Measurements from ENCODE around the gene BOLA2. TPM values are rescaled to one million over a fixed set of nuclear protein-coding genes. Genes with fewer than 3 reads are reported as not detected.
"Not testable (repeated sequence)": the region's sequence is repeated elsewhere in the genome, so short reads cannot be mapped to it uniquely, and the experiment has no call there.

Gene BOLA2
- total RNA-seq (10 to 100 TPM in 1 of 2 donors, 1 to 10 TPM in 1; 6.3 to 27.6 TPM), polyA plus RNA-seq (10 to 100 TPM; 25.0 to 25.5 TPM)
- long read RNA-seq, donor 1, transcript BOLA2-201 (3 exons, 1,012 nt) = major isoform, 9 of 9 reads
- long read RNA-seq, donor 1, partial matches to known transcripts = 0 of 9 reads
- long read RNA-seq, donor 1, other reads (novel, unspliced or antisense) = 0 of 9 reads
- long read RNA-seq, donor 2, transcript BOLA2-201 (3 exons, 1,012 nt) = major isoform, 6 of 6 reads
- long read RNA-seq, donor 2, partial matches to known transcripts = 0 of 6 reads
- long read RNA-seq, donor 2, other reads (novel, unspliced or antisense) = 0 of 6 reads
- long read RNA-seq, donor 3, transcript BOLA2-201 (3 exons, 1,012 nt) = major isoform, 6 of 6 reads
- long read RNA-seq, donor 3, partial matches to known transcripts = 0 of 6 reads
- long read RNA-seq, donor 3, other reads (novel, unspliced or antisense) = 0 of 6 reads
- long read RNA-seq, donor 4, transcript BOLA2-201 (3 exons, 1,012 nt) = major isoform, 13 of 13 reads
- long read RNA-seq, donor 4, partial matches to known transcripts = 0 of 13 reads
- long read RNA-seq, donor 4, other reads (novel, unspliced or antisense) = 0 of 13 reads
- long read RNA-seq, donor 5, transcript BOLA2-201 (3 exons, 1,012 nt) = major isoform, 23 of 29 reads
- long read RNA-seq, donor 5, partial matches to known transcripts = 6 of 29 reads
- long read RNA-seq, donor 5, other reads (novel, unspliced or antisense) = 0 of 29 reads

DNA sequence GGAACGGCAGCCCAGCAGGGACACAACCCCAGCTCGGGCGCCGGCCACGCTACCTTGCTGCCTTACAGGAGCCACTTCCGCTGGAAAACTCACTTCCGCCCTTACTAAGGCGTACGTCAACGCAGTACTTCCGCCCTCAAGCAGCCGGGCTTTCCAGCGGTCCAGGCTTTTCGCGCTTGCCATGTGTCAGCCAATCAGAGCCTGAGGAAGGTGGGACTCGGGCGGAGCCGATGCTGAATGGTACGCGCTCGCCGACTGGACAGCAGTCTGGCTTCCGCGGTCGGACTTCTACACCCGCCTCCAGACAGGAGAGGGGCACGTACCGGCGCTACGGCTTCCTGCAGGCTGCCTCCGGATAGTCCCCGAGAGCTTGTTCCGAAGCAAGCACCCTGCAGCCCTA lies at the start of gene BOLA2, which contains the start of gene SLX1B:
TSS of gene BOLA2 (minus strand) at position 83 of the 400 bp plus-strand sequence. CDS start 98 bp downstream, outside the sequence.
TSS of gene SLX1B (plus strand) at position 265 of the 400 bp plus-strand sequence.
- WGBS, 2 donors = no CpG with 5 or more reads among the region's 33 CpGs
- peak; percentile 96 for ATAC-seq (ENCODE audit: insufficient read depth, low FRiP score)

DNA sequence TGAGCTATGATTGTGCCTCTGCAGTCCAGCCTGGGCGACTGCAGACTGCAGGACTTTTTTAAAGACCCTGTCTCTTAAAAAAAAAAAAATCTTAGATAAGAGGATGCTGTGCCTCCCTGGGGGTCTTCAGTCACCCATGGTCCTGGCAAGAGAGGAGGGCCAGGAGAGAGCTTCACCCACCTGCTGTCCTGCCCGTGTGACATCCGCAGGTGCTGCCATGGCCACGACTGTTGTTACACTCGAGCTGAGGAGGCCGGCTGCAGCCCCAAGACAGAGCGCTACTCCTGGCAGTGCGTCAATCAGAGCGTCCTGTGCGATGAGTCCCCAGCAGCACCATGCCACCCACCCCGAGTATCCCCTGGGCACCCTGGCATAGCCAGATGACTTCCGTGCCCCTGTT lies 28.1 kb upstream of the BOLA2 start:
- not testable (repeated sequence) for ATAC-seq (ENCODE audit: insufficient read depth, low FRiP score); H3K9me3 ChIP-seq (ENCODE audit: control insufficient read depth in 4 of 4, insufficient read depth in 3 of 4, low read length in 3 of 4); H3K27ac ChIP-seq (ENCODE audit: low read depth in 1 of 2, low read length in 1 of 2); H3K27me3 ChIP-seq (ENCODE audit: control insufficient read depth in 3 of 3, insufficient read depth in 3 of 3, low read length in 2 of 3); H3K4me3 ChIP-seq; H3K4me1 ChIP-seq (ENCODE audit: control insufficient read depth in 5 of 5, insufficient read depth in 5 of 5, low read length in 5 of 5); DNase-seq; H3K9ac ChIP-seq (ENCODE audit: insufficient read depth in 1 of 2, low read length in 2 of 2); H3K36me3 ChIP-seq (ENCODE audit: control insufficient read depth in 4 of 4, insufficient read depth in 4 of 4, low read length in 4 of 4)
- 78 to 86% methylated on average over 5 to 6 of the region's 12 CpGs for WGBS, 2 donors

More for the DNA sequence above, at the start of gene BOLA2, which contains the start of gene SLX1B:
- not testable (repeated sequence) for H3K27ac ChIP-seq (ENCODE audit: low read depth in 1 of 2, low read length in 1 of 2); H3K4me3 ChIP-seq; H3K9me3 ChIP-seq (ENCODE audit: control insufficient read depth in 4 of 4, insufficient read depth in 3 of 4, low read length in 3 of 4); H3K27me3 ChIP-seq (ENCODE audit: control insufficient read depth in 3 of 3, insufficient read depth in 3 of 3, low read length in 2 of 3); H3K9ac ChIP-seq (ENCODE audit: insufficient read depth in 1 of 2, low read length in 2 of 2); H3K36me3 ChIP-seq (ENCODE audit: control insufficient read depth in 4 of 4, insufficient read depth in 4 of 4, low read length in 4 of 4); DNase-seq; H3K4me1 ChIP-seq (ENCODE audit: control insufficient read depth in 5 of 5, insufficient read depth in 5 of 5, low read length in 5 of 5)

DNA sequence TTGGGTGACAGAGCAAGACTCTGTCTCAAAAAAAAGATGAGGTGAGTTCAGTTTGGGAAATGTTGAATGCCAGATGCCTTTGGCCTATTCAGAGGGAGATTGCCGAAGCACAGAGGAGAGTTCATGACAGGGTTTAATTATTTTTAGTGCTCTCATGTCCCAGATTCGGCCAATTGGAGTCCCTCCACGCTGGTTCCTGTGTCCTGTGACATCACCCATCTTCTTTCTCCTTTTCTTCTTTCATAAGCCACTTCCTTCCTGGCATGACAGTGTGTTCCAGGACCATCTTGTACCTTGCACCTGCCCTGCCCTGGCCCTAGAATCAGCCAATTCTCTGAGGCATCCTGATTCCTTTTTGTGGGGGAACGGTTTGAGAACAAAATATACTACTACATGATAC lies 17.9 kb upstream of the BOLA2 start:
- H3K4me3 ChIP-seq; H3K36me3 ChIP-seq (ENCODE audit: control insufficient read depth in 4 of 4, insufficient read depth in 4 of 4, low read length in 4 of 4); H3K9me3 ChIP-seq (ENCODE audit: control insufficient read depth in 4 of 4, insufficient read depth in 3 of 4, low read length in 3 of 4); ATAC-seq (ENCODE audit: insufficient read depth, low FRiP score); H3K27ac ChIP-seq (ENCODE audit: low read depth in 1 of 2, low read length in 1 of 2); H3K4me1 ChIP-seq (ENCODE audit: control insufficient read depth in 5 of 5, insufficient read depth in 5 of 5, low read length in 5 of 5); H3K27me3 ChIP-seq (ENCODE audit: control insufficient read depth in 3 of 3, insufficient read depth in 3 of 3, low read length in 2 of 3); H3K9ac ChIP-seq (ENCODE audit: insufficient read depth in 1 of 2, low read length in 2 of 2); DNase-seq: not testable (repeated sequence)
- WGBS, 2 donors = no CpG with 5 or more reads among the region's 4 CpGs

DNA sequence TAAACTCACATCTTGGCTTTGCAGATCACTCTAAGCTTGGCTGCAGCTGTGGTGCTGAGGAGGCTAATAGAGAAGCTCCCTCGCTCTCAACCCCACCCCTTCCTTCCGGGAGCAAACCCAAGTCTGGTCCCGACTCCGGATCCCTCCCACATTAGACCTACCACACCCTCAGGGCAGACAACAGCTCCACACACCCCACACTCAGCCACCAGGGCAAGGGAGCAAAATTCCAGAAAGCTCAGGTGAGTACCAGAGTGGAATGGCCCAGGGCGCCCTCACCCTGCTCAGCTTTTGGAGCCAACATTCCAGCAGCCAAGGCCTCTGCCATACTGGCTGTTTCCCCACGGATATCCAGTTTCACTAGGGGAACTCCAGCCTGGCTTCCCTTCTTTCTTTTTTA lies 15.5 kb upstream of the BOLA2 start:
- WGBS, 2 donors = 11 to 28% methylated on average over 5 of the region's 6 CpGs
- H3K36me3 ChIP-seq (ENCODE audit: control insufficient read depth in 4 of 4, insufficient read depth in 4 of 4, low read length in 4 of 4); H3K4me1 ChIP-seq (ENCODE audit: control insufficient read depth in 5 of 5, insufficient read depth in 5 of 5, low read length in 5 of 5); H3K9ac ChIP-seq (ENCODE audit: insufficient read depth in 1 of 2, low read length in 2 of 2); H3K27me3 ChIP-seq (ENCODE audit: control insufficient read depth in 3 of 3, insufficient read depth in 3 of 3, low read length in 2 of 3); H3K9me3 ChIP-seq (ENCODE audit: control insufficient read depth in 4 of 4, insufficient read depth in 3 of 4, low read length in 3 of 4); H3K4me3 ChIP-seq; DNase-seq: not testable (repeated sequence)
- H3K27ac ChIP-seq (ENCODE audit: low read depth in 1 of 2, low read length in 1 of 2) = peak overlapping the region in 1 of 2 donors; percentile 70
- ATAC-seq (ENCODE audit: insufficient read depth, low FRiP score) = peak; percentile 88

DNA sequence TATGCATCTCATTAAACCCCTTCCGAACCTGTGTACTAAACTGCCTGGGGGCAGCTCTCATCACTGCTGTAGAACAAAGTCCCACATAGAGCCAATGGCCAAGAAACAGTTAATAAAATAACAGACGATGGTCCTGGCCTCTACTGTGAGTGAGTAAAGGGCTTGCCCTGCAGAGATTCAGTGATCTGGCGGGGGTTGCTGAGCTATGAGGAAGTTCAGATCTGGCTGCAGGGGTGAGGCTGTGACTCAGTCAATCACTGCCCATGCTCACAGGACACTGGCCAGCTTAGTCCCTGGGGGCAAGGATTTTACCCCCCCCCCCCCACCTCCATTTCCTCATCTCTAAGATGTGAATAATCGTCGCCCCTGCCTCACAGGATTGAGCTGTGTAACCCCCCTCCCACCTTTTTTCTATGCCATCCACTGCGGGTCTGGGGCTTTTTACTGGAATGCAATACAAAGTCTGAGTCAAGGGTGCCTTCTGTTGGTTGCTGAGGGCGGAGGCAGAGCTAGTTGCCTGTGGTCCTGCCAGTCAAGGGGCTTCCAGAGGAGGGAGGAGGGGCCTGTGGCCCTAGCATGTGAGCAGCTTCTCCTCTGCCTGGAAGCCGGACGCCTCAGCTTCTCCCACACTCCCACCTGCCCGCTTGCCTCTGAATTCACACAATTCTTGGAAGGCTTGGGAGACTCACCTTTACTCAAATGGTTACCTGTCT lies 13.7 kb upstream of the BOLA2 start:
- H3K27ac ChIP-seq (ENCODE audit: low read depth in 1 of 2, low read length in 1 of 2); DNase-seq; H3K36me3 ChIP-seq (ENCODE audit: control insufficient read depth in 4 of 4, insufficient read depth in 4 of 4, low read length in 4 of 4); H3K9me3 ChIP-seq (ENCODE audit: control insufficient read depth in 4 of 4, insufficient read depth in 3 of 4, low read length in 3 of 4); H3K4me3 ChIP-seq; H3K27me3 ChIP-seq (ENCODE audit: control insufficient read depth in 3 of 3, insufficient read depth in 3 of 3, low read length in 2 of 3); H3K4me1 ChIP-seq (ENCODE audit: control insufficient read depth in 5 of 5, insufficient read depth in 5 of 5, low read length in 5 of 5); H3K9ac ChIP-seq (ENCODE audit: insufficient read depth in 1 of 2, low read length in 2 of 2): not testable (repeated sequence)
- WGBS, 2 donors = 8% methylated on average over 2 of the region's 10 CpGs; no CpG with 5 or more reads in 1 of the 2 donors
- peak; percentile 32 for ATAC-seq (ENCODE audit: insufficient read depth, low FRiP score)

DNA sequence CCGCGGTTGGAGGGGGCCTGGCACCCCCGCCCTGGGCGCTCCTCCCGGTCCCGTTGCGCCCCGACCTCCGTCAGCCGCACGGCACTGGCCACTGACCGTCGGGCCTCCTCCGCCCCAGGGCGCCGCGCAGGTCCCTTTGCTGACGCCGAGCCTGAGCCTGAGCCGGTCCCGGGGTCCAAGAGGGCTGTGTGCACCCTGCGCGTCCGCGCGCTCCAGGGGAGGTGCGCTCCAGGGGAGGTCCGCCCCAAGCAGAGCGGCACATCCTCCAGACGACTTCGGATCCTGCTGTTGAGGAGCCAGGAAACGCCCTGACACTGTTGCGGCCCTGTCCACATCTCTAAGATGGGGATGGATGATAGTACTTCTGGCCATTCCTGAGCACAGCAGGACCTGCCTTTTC lies 12.8 kb upstream of the BOLA2 start:
- no CpG with 5 or more reads among the region's 33 CpGs for WGBS, 2 donors
- H3K4me1 ChIP-seq (ENCODE audit: control insufficient read depth in 5 of 5, insufficient read depth in 5 of 5, low read length in 5 of 5); H3K9me3 ChIP-seq (ENCODE audit: control insufficient read depth in 4 of 4, insufficient read depth in 3 of 4, low read length in 3 of 4): not testable (repeated sequence)

DNA sequence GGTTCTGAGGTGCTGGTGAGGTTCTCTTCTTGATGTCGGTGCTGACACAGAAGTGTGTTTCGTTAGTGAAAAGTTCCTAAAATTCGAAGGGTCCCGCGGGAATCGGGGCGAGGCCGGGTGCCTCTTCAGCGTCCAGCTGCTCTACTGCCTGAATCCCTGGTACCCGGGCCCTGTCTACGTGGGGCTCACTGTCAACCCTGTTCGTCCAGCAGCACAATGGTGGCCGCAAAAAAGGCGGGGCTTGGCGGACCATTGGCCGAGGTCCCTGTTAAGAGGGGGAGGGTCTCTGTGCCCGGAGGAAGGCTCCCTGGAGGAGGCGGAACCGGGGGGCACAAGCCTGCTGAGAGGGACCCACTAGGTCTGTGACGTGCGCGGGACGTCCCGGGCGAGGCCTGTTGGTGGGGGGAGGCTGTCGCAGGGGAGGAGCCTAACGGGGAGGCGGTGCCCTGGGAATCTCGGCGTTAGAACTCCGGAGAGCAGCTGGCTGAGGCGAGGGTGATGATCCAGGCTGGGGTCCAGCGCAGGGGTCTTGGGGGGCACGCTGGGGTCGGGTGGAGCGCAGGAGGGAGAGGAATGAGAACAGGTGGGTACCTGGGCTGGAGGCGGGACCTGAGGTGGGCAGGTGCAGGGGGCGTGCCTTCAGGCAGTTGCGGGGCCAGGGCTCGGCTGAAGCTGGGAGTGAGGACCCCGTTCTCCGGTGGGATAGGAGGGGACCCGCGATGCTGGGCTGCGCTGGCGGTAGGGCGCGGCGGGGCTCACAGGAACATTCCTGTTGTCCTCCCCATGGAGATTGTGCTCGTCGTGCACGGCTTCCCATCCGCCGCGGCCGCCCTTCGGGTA lies 12.1 kb upstream of the BOLA2 start:
- H3K36me3 ChIP-seq (ENCODE audit: control insufficient read depth in 4 of 4, insufficient read depth in 4 of 4, low read length in 4 of 4); H3K27ac ChIP-seq (ENCODE audit: low read depth in 1 of 2, low read length in 1 of 2); H3K4me3 ChIP-seq; H3K27me3 ChIP-seq (ENCODE audit: control insufficient read depth in 3 of 3, insufficient read depth in 3 of 3, low read length in 2 of 3); H3K4me1 ChIP-seq (ENCODE audit: control insufficient read depth in 5 of 5, insufficient read depth in 5 of 5, low read length in 5 of 5); DNase-seq; H3K9me3 ChIP-seq (ENCODE audit: control insufficient read depth in 4 of 4, insufficient read depth in 3 of 4, low read length in 3 of 4); H3K9ac ChIP-seq (ENCODE audit: insufficient read depth in 1 of 2, low read length in 2 of 2): not testable (repeated sequence)
- peak; percentile 35 for ATAC-seq (ENCODE audit: insufficient read depth, low FRiP score)
- no CpG with 5 or more reads among the region's 57 CpGs for WGBS, 2 donors

More for the DNA sequence above, 12.8 kb upstream of the BOLA2 start:
- DNase-seq; H3K4me3 ChIP-seq; H3K36me3 ChIP-seq (ENCODE audit: control insufficient read depth in 4 of 4, insufficient read depth in 4 of 4, low read length in 4 of 4); H3K27ac ChIP-seq (ENCODE audit: low read depth in 1 of 2, low read length in 1 of 2); H3K27me3 ChIP-seq (ENCODE audit: control insufficient read depth in 3 of 3, insufficient read depth in 3 of 3, low read length in 2 of 3); H3K9ac ChIP-seq (ENCODE audit: insufficient read depth in 1 of 2, low read length in 2 of 2): not testable (repeated sequence)
- peak; percentile 5 for ATAC-seq (ENCODE audit: insufficient read depth, low FRiP score)

Measured in lung (tissue), 14 donors.